Astrocyte of the spinal cord (primary cell): ENCODE results near the gene TCN1.

Experiments used
- DNase-seq: peaks from one replicate; pipeline ENCODE4 v3.0.0; 2011; ENCODE audit warnings: low read depth, low spot score
- H3K4me3 ChIP-seq: 2 replicates; pipeline ENCODE4 v1.5.1; 2011; ENCODE audit warnings: low read depth, mild to moderate bottlenecking, low read length, moderate library complexity
- in situ Hi-C: cut with HindIII; loops from 2 replicates; pipeline ENCODE4 v1.10.0; 2017; ENCODE audit warnings: low sequenced_read_pairs
- TF ChIP-seq, protein P1 (sequence below): IDR thresholded peaks from 2 replicates; pipeline ENCODE4 v1.5.1; 2012; ENCODE audit warnings: low read depth, mild to moderate bottlenecking, low read length, inconsistent platforms

Gene TCN1

DNA sequence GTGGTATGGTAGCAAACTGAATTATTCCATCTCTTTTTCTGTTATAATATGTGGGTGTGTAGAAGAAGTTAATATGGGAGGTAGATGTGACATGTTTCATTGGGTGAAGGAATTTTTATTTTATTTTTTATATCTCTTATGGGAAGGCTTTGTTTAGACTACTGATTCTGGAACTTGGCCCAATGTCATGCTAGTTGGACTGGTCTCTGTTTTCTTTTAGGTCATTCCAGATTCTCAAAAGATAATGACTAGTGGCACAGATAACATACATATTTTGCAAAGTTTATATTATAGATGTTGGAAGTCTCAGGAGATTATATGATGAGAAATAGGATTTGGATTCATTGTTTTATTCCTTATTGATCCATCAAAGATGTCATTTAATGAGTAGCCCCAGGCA lies 11.0 kb upstream of the TCN1 start:
- no peak overlapping the region for H3K4me3 ChIP-seq
- no peak for DNase-seq
- in situ Hi-C loops, result no loop called here
- TF ChIP-seq, protein P1, sequence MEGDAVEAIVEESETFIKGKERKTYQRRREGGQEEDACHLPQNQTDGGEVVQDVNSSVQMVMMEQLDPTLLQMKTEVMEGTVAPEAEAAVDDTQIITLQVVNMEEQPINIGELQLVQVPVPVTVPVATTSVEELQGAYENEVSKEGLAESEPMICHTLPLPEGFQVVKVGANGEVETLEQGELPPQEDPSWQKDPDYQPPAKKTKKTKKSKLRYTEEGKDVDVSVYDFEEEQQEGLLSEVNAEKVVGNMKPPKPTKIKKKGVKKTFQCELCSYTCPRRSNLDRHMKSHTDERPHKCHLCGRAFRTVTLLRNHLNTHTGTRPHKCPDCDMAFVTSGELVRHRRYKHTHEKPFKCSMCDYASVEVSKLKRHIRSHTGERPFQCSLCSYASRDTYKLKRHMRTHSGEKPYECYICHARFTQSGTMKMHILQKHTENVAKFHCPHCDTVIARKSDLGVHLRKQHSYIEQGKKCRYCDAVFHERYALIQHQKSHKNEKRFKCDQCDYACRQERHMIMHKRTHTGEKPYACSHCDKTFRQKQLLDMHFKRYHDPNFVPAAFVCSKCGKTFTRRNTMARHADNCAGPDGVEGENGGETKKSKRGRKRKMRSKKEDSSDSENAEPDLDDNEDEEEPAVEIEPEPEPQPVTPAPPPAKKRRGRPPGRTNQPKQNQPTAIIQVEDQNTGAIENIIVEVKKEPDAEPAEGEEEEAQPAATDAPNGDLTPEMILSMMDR, result no peak

DNA sequence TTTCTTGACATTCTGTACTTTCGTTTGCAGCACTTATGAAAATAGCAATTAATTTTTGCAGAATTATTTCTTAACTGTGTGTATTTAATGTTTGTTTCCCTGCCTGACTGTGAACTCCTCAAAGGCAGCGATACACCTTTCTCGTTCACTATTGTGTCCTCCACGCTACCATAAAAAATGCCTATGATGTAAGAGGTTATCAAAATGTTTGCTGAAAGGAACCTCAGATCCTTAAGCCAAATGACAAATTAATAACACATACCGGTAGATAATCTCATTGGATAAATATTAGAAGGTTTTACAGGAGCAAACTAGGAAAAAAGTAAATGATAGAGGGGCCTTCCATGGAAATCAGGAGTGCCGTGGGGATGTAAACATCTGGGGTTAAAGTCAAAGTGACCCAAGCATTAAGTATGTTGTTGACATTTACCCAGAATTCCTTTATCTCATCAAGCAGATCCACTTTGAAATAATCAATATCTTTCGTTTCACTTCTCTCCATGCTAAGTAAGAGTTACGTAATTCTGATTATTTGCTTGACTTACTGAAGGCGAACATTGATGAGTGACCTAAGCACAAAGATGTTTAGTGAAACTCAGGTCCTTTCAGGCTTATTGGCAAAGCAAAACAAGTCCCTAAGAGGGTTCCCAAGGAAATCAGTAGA lies 9.7 kb upstream of the TCN1 start:
- H3K4me3 ChIP-seq, result no peak overlapping the region
- no peak for DNase-seq
- TF ChIP-seq, protein P1, result no peak
- in situ Hi-C loops, result no loop called here

DNA sequence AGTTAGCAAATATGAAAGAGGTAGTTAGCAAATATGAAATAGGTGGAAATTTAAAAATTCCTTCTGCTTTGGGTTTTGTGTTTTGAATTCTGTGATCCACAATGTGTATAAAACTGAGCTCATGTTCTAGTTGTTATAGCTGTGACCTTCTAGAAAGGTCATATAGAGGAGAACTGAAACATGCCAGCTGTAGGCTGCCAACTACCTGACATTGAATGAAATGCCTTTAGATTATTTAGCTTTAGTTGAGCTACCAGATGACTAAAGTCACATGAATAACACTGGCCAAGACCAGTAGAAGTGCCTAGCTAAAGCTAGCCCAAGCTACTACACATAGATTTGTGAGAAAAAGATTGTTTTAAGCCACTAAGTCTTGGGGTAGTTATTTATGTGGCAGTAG lies 5.8 kb upstream of the TCN1 start:
- no peak for DNase-seq
- TF ChIP-seq, protein P1, result no peak
- in situ Hi-C loops, result no loop called here
- no peak overlapping the region for H3K4me3 ChIP-seq

DNA sequence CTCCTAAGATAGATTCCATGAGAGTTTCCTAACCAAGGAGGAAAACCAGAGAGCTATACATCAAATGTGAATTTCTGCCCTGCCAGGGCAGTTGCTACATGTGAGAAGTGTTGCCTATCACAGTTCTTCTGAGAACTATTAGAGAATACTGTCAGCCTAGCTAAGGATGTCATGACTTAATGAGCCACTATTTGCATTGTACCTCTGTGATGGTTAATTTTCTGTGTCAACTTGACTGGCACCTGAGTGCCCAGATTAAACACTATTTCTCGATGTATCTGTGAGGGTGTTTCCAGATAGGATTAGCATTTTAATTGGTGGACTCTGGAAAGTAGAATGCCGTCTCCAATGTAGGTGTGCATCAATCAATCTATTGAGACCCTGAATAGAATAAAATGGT lies 1.7 kb upstream of the TCN1 start:
- DNase-seq, result no peak
- in situ Hi-C loops, result no loop called here
- TF ChIP-seq, protein P1, result no peak
- no peak overlapping the region for H3K4me3 ChIP-seq

DNA sequence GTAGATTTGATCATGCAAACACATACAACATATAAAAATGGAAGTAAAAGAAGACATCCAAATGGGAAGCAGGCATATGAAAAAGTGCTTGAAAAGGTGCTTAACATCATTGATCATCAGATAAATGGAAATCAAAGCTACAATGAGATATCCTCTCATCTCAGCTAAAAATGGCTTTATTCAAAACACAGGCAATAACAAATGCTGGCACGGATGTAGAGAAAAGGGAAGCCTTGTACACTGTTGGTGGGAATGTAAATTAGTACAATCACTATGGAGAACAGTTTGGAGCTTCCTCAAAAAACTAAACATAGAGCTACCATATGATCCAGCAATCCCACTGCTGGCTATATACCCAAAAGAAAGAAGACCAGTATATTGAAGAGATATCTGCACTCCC lies 549 bp upstream of the TCN1 start:
- H3K4me3 ChIP-seq, result no peak overlapping the region
- TF ChIP-seq, protein P1, result no peak
- in situ Hi-C loops, result no loop called here
- DNase-seq, result no peak

DNA sequence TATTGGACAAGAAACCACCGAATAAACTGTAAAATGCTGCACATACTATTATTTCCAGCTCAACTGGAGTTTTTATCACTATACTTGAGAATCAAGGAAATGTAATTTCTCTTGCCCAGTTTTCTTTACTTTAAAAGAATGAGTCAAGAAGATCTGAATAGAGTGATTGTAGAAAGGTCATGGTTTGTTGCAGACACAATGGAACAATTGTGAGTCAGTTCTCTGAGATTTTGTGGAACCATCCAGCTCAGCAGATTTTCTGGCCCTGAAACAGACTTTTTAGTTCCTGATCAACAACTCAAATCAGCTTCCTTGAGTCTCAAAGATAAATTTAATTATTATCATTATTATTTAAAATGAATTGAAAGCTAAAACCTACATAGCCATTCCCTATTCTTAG lies 1.3 kb downstream of the TCN1 start:
- TF ChIP-seq, protein P1, result no peak
- in situ Hi-C loops, result no loop called here
- peak; percentile 39 for DNase-seq
- no peak overlapping the region for H3K4me3 ChIP-seq
